Hematopoietic multipotent progenitor cell (in vitro differentiated cells): ENCODE results near the gene FAM72A. TPM values are rescaled to one million over a fixed set of nuclear protein-coding genes. Genes with fewer than 3 reads are reported as not detected.
"Not testable (repeated sequence)": the region's sequence is repeated elsewhere in the genome, so short reads cannot be mapped to it uniquely, and the experiment has no call there.

ENCODE experiments used
- DNase-seq, 3 donors: peaks; one replicate each; pipeline ENCODE4 v3.0.0-alpha.2; 2011 to 2015; ENCODE audit warnings: low read depth in 2 of 3, low spot score in 2 of 3
- total RNA-seq: library from RNA; depleted of rRNA; stranded (reverse); fragments of >200 nt; gene quantifications from one replicate; pipeline ENCODE4 v1.2.3, GENCODE V29; 2012

The FAM72A gene
- total RNA-seq, 1 donor = 0.27 TPM

GRCh38 chr1:206218285-206218684 is 15.6 kb upstream of the FAM72A start:
- DNase-seq = not testable (repeated sequence)

GRCh38 chr1:206215600-206216392 is 13.2 kb upstream of the FAM72A start:
- not testable (repeated sequence) for DNase-seq

DNA sequence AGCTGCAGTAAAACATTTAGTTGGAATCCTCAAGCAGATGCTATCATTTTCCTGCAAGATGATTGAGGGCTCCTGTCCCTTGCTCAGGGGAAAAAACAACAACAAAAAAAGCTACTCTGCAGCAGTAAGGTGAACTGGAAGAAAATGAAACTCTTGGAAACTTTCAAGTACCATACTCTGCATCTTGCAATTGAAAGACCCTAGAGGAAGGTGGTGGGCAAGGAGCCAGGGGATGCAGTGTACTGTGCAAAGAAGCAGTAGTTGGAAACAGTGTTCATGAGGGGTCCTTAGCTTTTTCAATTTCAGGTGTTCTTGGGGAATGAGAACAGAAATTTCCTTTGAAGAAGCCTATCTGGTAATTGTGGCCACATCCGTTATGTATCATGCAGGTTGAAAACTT is 8.2 kb upstream of the FAM72A start:
- DNase-seq = not testable (repeated sequence)

DNA sequence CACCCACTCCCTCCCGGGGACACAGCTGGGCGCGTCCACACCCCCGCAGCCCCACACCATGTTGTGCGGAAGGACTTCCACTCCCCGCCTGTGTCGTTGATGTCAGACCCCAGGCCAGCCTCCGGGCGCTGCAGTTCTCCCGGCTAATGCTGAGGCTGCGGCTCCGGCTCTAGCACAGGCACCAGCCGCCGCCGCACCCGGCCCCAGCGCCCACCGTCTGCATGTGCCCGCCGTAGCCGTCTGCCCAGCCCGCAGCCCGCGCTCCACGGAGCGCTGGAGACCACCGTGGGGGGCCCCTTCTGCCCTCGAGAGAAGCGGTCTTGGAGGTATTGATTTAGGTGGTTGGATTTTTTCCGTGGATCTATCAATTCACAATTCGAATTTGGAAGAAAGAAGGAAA is 2.9 kb upstream of the FAM72A start:
- DNase-seq = not testable (repeated sequence)

DNA sequence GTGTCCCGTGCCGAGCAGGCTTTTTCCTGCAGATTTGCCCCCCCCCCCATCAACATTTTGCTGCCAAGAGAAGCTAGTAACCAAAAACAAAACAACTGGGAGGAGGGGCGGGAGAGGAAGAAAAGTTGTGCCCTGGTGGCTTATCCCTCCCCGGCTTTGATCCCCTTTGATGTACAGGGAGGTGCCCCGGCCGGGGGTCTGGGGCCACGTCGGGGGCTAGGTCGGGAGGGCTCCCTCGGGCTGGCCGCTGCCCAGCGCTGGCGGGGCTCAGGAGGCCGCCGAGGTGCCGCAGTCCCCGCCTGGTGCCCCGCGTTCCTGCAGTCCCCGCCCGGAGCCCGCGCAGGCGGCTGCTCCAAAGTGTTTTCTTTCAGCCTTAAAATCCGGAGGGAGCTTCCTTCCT is 2.2 kb upstream of the FAM72A start:
- DNase-seq = not testable (repeated sequence)

DNA sequence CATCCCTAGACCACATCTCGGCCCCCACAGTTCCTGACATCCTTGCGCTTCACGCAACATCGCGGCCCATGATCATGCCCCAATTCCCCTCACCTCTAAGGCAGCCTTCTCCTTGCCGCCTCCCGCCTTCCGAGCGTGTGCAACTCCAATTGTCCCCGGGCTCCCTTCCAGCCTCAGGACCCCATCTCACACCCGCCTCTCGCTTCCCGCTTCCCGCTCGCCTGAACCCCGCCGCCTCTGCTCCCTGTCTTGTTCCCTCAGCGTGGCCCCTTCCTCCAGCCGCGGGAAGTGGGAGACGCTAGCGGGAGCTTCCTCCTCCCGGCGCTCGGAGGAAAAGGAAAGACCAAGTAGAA is 1.5 kb upstream of the FAM72A start:
- DNase-seq = not testable (repeated sequence)

GRCh38 chr1:206203364-206204158 is 922 bp upstream of the FAM72A start, which contains the start of gene SRGAP2:
Gene SRGAP2, plus strand, starts transcription at chr1:206203541. Its CDS starts 2,430 bp downstream, at chr1:206205971.
- peak in 2 of 3 donors; percentile 20 to 25 for DNase-seq

DNA sequence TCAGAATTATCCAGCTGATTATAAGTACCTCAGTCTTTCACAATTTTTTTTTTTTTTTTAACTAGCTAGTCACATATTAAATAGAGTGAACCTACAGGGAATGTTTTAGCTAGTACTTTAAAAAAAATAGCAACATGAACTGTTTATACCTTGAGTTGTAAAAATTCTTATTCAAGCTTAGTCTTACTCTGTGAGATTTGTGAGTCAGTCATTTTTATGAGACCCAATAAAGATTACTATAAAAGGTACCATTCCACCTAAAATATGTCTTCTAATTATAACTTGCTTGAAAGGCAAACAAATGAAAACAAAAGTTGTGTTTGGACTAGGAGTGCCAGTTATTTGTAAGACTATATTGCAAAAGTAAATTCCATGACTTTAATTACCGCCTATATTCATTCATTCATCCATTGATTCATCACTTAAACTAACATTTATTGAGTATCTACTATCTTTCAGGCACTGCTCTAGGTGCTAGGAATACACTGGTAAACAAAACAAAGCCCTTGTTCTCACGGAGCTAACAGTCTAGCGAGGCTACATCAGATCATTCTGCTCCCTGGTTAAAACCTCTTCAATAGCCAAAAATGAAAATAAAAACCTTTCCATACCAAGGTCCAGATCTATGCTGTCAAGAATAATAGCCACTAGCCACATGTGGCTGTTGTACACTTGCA is 5.8 kb downstream of the FAM72A start:
- DNase-seq = not testable (repeated sequence)

DNA sequence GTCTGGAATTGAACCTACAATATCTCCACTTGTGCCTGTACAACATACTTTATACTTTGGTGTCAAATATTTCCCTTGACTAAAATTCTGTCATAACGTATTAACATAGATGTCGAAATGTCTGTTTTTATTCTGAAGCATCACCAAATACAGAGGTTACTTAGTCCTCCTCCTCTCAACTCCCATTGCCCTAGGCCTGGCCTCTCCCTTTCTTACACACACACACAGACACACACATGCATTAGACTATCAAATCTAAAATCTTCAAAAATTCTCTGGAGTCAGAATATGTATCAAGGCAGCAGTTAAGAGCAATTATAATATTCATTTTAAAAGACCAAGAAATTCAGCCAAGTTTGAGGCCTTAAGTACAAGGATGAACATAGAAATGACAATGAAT is 7.5 kb downstream of the FAM72A start:
- not testable (repeated sequence) for DNase-seq

- not testable (repeated sequence) for DNase-seq
These were observed 15.8 kb downstream of the FAM72A start for GRCh38 chr1:206186826-206187225.

DNA sequence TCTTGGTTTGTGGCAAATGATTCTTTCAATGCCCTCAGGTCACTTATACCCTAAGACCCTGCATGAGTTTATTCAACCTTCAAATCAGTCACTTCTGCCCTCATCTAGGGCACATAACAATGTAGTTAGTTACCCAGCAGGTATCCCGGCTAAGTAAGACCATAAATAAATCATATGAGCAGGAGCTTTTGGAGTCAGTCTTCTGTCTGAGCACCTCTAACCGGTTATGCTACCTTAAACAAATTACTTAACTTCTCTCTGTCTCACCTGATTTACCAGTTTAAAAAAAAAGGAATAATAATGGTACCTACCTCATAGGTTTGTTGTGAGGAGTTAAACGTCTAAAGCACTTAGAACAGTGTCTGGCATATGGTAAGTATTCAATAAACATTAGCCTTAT is 16.9 kb downstream of the FAM72A start:
- DNase-seq = not testable (repeated sequence)

DNA sequence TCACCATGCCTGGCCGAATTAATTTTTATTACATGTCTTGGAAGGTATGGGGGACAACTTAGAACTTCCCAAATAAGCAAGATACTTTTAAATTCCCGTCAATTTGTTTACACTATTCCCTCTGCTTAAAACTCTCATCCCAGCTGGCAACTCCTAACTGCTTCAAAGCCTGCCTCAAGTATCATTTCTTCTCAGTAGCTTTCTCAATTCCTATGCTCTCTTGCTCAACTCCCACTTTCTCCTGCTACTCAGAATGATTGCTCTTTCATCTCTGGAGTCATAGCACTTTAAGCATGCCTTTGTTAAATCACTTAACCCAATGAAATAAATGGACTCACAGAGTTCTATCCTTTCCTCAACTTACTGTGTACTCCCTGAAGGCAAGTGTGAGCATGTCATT is 18.9 kb downstream of the FAM72A start:
- DNase-seq = not testable (repeated sequence)

GRCh38 chr1:206182368-206183317 is 20.0 kb downstream of the FAM72A start:
- DNase-seq = not testable (repeated sequence)

- DNase-seq = not testable (repeated sequence)
These were observed 23.0 kb downstream of the FAM72A start for GRCh38 chr1:206179666-206180065.

DNA sequence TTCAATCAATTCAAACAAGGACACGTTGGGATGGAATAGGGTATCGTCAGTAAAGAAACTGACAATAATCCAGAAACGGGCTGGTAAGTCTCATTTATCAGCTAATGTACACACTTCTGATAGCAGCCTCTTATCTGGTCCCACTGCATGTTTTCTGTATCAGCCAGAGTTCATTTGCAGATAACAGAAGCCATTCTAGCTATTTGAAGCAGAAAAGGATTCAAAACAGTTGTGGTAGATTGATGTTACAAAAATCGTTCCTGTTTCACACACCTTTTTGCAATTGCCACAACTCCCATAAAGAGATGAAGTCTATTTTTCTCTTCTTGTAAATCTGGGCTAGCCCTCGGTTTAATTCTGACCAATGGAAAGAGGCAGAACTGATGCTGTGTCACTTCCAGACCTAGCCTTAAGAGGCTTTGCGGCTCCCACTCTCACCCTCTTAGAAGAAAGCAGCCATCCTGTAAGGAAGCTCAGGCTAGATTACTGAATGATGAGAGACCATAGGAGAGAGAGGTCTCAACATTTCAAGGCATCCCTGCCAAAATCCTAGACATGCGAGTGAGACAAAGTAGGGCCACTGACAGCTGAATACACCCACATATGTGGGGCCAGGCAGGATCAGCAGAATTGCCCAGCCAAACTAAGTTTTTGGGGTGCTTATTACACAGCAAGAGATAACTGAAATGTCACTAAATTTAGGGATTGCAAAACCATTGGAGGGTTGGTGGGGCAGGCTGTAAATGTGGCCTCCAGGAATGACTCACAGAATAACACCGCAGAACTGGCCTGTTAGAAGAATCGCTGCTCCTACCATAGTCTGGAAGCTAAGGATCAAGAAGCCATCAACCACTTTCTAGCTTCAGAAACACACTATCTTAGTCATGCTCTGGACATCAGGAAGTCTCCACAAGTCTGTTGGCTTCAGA is 24.3 kb downstream of the FAM72A start:
- DNase-seq = not testable (repeated sequence)

DNA sequence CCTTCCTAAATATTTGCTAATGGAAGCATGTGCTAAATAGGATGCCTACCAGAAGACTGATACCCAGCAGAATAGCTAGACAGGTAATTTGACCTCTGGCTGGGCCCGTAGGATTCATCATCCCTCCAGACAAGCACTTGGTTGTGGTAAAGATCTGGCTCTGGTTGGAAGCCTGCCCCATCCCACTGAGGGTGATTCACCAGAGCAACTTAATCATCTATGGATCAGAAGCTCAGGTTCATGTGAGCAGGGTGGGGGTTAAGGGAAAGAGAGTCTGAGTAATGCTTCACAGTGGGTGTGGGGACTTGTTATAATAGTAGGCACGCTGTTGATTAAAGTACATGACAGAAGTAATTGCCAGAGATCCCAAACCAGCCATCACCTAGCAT is 26.5 kb downstream of the FAM72A start:
- not testable (repeated sequence) for DNase-seq

DNA sequence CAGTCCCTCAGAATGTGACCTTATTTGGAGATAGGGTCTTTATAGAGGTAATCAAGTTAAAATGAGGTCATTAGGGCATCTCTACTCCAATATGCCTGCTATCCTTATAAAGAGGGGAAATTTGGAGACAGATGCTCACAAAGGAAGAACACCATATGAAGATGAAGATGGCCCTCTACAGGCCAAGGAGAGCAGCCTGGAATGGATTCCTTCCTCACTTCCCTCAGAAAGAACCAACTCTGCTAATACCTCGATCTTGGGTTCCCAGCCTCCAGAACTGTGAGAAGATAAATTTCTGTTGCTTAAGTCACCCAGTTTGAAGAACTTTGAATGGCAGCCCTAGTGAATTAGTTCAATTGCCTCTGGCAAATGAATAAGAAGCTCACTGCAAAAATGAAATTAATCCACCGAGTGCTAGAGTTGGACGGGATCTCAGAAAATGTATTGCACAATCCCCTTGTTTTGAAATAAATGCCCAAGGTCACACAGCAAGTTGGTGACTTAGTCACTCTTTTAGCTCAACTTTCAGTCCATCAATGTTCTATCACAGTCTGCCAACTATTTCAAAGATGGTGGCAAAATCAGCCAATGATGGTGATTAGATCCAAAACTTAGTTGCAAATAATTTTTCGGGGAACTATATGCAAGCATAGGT is 27.1 kb downstream of the FAM72A start:
- not testable (repeated sequence) for DNase-seq

DNA sequence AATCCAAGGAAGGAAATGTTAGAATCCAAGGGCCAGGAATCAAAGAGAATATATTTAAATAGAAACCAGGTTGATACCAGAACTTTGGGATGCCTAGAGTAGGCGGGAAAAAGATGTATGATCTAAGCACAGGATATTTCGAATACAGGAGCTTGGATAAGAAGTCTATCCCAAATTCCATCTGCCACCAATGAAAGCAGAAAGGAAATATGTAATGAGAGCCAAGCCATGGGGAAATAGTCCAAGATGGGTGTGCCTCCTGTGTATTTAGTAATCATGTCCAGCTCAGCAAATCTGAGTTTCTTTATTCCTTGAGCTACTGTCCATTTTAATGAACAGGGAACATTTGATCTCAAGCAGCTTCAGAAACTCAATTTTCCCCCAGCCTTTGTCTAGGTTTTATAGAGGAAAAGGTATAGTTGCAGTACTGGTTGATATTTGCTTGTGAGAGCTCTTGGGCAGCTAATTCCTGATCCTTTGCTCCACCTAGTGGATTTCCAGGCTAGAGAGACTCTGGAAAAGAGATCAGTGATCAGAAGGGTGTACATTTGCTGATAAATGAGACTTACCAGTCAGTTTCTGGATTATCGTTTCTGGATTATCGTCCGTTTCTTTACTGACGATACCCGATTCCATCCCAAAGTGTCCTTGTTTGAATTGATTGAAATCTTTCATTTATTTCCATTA is 28.3 kb downstream of the FAM72A start:
- not testable (repeated sequence) for DNase-seq
